ENCODE measurements around the gene MYL9. TPM values are rescaled to one million over a fixed set of nuclear protein-coding genes. Genes with fewer than 3 reads are reported as not detected.

Gene MYL9
- total and polyA plus RNA-seq, 2 donors (not counting 3 experiments of a cell fraction or from before 2014, with no cell fraction given) = 41.7 to 116 TPM

- DNase-seq (ENCODE audit: low read depth, low spot score) (no peak), FAIRE-seq (no peak)
- H3K9ac ChIP-seq (replicated peaks; ENCODE audit: extremely low read depth, insufficient read depth, low read length) = no peak overlapping the region
- H3K9me3 ChIP-seq (replicated peaks; ENCODE audit: control insufficient read depth, insufficient read depth, low read length) = no peaks in the 10 kb centered on the region
- ChIA-PET CTCF (interaction anchor here (1.2 kb wide), 1 partner anchor 43 kb away, joined by 3 read pairs; no protein-coding TSS in a partner anchor), POLR2A (no interaction called here)
- peaks cover 8% of the 10 kb centered on the region for H3K4me1 ChIP-seq (ENCODE audit: control insufficient read depth, extremely low read depth, insufficient read depth, low read length)
- H3K27ac ChIP-seq (ENCODE audit: insufficient read depth, low read depth, low read length) = no peak overlapping the region
- dilution Hi-C loops (cut with MboI; ENCODE audit: extremely low pct_ligation_motif_present, low sequenced_read_pairs) (no loop called here), intact Hi-C loops (cut with micrococcal nuclease) (no loop called here)
- no peaks in the 10 kb centered on the region for H3K27me3 ChIP-seq (ENCODE audit: control insufficient read depth in 2 of 2, insufficient read depth in 2 of 2, low read length in 2 of 2)
- TF ChIP-seq CTCF (IDR thresholded peaks at IDR 0.05; ENCODE audit: extremely low read depth in 1 of 2, insufficient read depth in 1 of 2, low read depth in 1 of 2, low read length in 2 of 2) (no peak), GATA2 (IDR thresholded peaks at IDR 0.05; ENCODE audit: insufficient read depth, insufficient read length, low read depth, low read length) (no peak), POLR2AphosphoS5 (IDR thresholded peaks at IDR 0.05; ENCODE audit: insufficient read depth, low read depth, low read length) (no peak), POLR2A (IDR thresholded peaks at IDR 0.05; ENCODE audit: low read depth, low read length) (no peak), MYC (IDR thresholded peaks at IDR 0.05; ENCODE audit: low read depth, low read length) (no peak), EZH2 (IDR thresholded peaks at IDR 0.05; ENCODE audit: borderline replicate concordance, low read depth, low read length, severe bottlenecking) (no peak), FOS (IDR thresholded peaks at IDR 0.05; ENCODE audit: borderline replicate concordance, insufficient read depth, low read length) (no peak), MAX (IDR thresholded peaks at IDR 0.05; ENCODE audit: insufficient read depth, insufficient read length) (no peak), JUN (IDR thresholded peaks at IDR 0.05; ENCODE audit: borderline replicate concordance, insufficient read depth, insufficient read length, low read depth) (no peak)
- H4K20me1 ChIP-seq (replicated peaks; ENCODE audit: control insufficient read depth, extremely low read depth, insufficient read depth, low read length) = no peaks in the 10 kb centered on the region
- H3K9me1 ChIP-seq (replicated peaks; ENCODE audit: control insufficient read depth, extremely low read depth, insufficient read depth, low read length) = no peaks in the 10 kb centered on the region
- BruUV-seq (replicated peaks) = no TSS peak
- H3K4me2 ChIP-seq (ENCODE audit: insufficient read depth, low read length) = no peak overlapping the region
- H3K36me3 ChIP-seq (ENCODE audit: control insufficient read depth in 2 of 2, extremely low read depth in 1 of 2, insufficient read depth in 2 of 2, low read length in 2 of 2) = peaks cover 0 to 5% of the 10 kb centered on the region in 2 experiments
- no peak overlapping the region for H3K4me3 ChIP-seq (replicated peaks in 1 of 3; ENCODE audit: insufficient read depth in 1 of 3, low read depth in 1 of 3, low read length in 3 of 3)
- H2AFZ ChIP-seq (ENCODE audit: low read depth, low read length) = no peak overlapping the region
- no peaks in the 10 kb centered on the region for H3K79me2 ChIP-seq (ENCODE audit: control insufficient read depth, insufficient read depth, low read length)
Observed at GRCh38 chr20:36546111-36546736, 4.9 kb downstream of the MYL9 start.
